PC-9 (cell line): ENCODE results near the gene TTC1.

Source experiments
- EZH2 ChIP-seq: fragments of 200-600 bp; sonication (generic); IDR thresholded peaks from 2 replicates; pipeline ENCODE4 v1.8.0; 2017; ENCODE audit warnings: antibody characterized with exemption, low read depth
- TF ChIP-seq, protein P1 (sequence below): fragments of 200-600 bp; sonication (generic); conservative IDR thresholded peaks from 2 replicates; pipeline ENCODE4 v1.6.1; 2017; ENCODE audit warnings: mixed run types, antibody characterized with exemption, mild to moderate bottlenecking, moderate library complexity

- TF ChIP-seq, protein P1, sequence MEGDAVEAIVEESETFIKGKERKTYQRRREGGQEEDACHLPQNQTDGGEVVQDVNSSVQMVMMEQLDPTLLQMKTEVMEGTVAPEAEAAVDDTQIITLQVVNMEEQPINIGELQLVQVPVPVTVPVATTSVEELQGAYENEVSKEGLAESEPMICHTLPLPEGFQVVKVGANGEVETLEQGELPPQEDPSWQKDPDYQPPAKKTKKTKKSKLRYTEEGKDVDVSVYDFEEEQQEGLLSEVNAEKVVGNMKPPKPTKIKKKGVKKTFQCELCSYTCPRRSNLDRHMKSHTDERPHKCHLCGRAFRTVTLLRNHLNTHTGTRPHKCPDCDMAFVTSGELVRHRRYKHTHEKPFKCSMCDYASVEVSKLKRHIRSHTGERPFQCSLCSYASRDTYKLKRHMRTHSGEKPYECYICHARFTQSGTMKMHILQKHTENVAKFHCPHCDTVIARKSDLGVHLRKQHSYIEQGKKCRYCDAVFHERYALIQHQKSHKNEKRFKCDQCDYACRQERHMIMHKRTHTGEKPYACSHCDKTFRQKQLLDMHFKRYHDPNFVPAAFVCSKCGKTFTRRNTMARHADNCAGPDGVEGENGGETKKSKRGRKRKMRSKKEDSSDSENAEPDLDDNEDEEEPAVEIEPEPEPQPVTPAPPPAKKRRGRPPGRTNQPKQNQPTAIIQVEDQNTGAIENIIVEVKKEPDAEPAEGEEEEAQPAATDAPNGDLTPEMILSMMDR = no peak
- TF ChIP-seq EZH2 = no peak
Measured at GRCh38 chr5:160097991-160098390, 89.1 kb downstream of the TTC1 start.
